ENCODE results near the gene PTPRS. TPM values are rescaled to one million over a fixed set of nuclear protein-coding genes. Genes with fewer than 3 reads are reported as not detected.

Gene PTPRS
- total RNA-seq, 4 donors from 2014 or later, result 52.8 to 304 (median 125) TPM

DNA sequence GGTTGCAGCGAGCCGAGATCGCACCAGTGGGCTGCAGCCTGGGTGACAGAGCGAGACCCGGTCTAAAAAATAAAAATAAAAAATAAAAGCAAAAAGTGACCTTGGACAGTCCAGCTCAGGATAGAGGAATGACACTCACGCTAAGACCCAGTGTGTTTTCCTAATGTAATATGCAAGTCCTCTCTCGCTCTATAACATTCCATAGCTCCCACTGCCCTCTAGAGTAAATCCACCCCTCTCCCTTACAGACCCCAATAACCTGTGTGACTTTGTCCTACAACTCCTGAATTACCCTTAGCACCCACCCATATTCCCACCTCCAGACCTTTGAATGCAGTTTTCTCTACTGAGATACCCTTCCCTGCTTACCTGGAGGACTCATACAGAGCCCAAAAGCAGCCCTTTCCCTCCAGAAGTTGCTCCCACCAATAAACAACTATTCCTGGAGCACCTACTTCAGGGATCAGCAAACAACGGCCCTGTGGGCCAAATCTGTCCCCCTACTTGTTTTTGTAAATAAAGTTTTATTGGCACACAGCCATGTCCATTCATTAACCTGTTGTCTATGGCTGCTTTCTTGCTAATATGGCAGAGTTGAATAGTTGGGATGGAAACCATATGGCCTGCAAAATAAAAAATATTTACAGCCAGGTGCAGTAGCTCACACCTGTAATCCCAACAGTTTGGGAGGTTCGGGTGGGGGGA, 39.8 kb upstream of the PTPRS start:
- Histone ChIP-seq H3K4me1 (no peaks in the 10 kb centered on the region), H3K9me3 (peaks cover 0 to 7% of the 10 kb centered on the region in 2 donors), H3K27me3 (no peaks in the 10 kb centered on the region), H3K4me3 (no peak overlapping the region), H3K27ac (no peak overlapping the region), H3K36me3 (no peaks in the 10 kb centered on the region)
- DNase-seq, result no peak
- intact Hi-C loops (cut with DNase I; ENCODE audit: low total_unique reads), result no loop called here
- TF ChIP-seq, protein P1, sequence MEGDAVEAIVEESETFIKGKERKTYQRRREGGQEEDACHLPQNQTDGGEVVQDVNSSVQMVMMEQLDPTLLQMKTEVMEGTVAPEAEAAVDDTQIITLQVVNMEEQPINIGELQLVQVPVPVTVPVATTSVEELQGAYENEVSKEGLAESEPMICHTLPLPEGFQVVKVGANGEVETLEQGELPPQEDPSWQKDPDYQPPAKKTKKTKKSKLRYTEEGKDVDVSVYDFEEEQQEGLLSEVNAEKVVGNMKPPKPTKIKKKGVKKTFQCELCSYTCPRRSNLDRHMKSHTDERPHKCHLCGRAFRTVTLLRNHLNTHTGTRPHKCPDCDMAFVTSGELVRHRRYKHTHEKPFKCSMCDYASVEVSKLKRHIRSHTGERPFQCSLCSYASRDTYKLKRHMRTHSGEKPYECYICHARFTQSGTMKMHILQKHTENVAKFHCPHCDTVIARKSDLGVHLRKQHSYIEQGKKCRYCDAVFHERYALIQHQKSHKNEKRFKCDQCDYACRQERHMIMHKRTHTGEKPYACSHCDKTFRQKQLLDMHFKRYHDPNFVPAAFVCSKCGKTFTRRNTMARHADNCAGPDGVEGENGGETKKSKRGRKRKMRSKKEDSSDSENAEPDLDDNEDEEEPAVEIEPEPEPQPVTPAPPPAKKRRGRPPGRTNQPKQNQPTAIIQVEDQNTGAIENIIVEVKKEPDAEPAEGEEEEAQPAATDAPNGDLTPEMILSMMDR (IDR thresholded peaks at IDR 0.05), result no peak
- no peak for TF ChIP-seq POLR2A (IDR thresholded peaks at IDR 0.05)

DNA sequence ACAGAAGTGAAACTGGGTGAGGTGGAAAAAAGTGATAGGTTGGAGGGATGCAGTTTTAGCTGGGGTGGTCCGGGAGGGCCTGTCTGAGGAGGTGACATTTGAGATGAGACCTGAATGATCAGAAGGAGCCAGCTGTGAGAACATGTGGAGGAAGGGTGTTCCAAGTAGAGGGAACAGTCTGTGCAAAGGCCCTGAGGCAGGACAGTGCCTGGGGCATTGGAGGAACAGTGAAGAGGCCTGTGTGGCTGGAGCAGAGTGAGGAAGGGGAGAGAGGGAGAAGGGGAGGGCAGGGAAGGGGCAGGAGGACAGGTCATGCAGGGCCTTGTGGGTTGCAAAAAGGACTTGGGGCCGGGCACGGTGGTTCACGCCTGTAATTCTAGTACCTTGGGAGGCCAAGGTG, 36.3 kb upstream of the PTPRS start:
- intact Hi-C loops (cut with DNase I; ENCODE audit: low total_unique reads), result no loop called here
- Histone ChIP-seq H3K27me3 (no peaks in the 10 kb centered on the region), H3K36me3 (no peaks in the 10 kb centered on the region), H3K4me1 (no peaks in the 10 kb centered on the region), H3K27ac (no peak overlapping the region), H3K4me3 (no peak overlapping the region), H3K9me3 (no peaks in the 10 kb centered on the region)
- TF ChIP-seq, protein P1 (IDR thresholded peaks at IDR 0.05), result no peak
- no peak for TF ChIP-seq POLR2A (IDR thresholded peaks at IDR 0.05)
- DNase-seq, result no peak

DNA sequence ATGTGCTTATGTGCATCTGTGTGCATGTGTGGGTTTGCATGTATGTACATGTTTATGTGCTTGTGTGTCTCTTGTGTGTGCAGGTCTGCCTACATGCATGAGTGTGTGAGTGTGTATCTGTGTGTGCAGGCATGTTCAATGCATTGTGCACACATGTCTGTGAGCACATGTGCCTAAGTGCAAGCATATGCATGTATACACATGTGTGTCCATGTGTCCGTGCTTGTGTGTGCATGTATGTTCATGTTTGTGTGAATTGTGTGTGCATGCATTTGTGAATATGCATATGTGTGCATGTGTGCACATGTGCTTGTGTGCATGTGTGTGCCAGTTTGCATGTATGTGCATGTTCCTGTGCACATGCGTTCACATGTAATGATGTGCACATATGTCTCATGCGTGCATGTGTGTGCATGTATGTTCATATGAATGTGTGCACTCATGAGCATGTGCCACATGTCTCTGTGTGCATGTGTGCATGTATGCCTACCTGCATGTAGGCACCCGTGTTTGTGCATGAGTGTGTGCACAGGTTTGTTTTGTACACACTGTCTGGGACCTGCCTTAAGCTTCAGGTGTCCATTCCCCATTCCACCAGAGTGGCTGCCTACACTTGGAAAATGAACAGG, 32.1 kb upstream of the PTPRS start:
- TF ChIP-seq POLR2A (IDR thresholded peaks at IDR 0.05), result no peak
- TF ChIP-seq, protein P1 (IDR thresholded peaks at IDR 0.05), result no peak
- Histone ChIP-seq H3K9me3 (no peaks in the 10 kb centered on the region), H3K27me3 (no peaks in the 10 kb centered on the region), H3K4me3 (no peak overlapping the region), H3K36me3 (no peaks in the 10 kb centered on the region), H3K4me1 (no peaks in the 10 kb centered on the region), H3K27ac (no peak overlapping the region)
- DNase-seq, result no peak
- intact Hi-C loops (cut with DNase I; ENCODE audit: low total_unique reads), result no loop called here

DNA sequence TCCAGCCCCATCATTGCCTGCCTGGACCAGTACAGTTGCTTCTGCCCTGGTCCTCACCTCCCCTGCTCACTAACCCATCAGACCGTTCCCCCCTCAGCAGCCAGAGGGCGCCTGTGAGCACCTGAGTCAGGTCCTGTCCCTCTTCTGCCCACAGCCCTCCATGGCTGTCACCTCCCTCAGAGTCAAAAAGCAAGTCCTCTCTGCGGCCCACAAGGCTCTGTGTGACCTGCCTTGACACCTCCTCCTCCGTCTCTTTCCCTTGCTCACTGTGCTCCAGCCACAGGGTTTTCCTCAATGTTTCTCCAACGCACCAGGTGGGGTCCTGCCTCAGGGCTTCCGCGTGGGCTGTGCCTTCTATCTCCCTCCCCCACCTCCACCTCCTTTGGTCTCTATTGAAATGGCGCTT, 29.4 kb upstream of the PTPRS start:
- Histone ChIP-seq H3K4me1 (no peaks in the 10 kb centered on the region), H3K36me3 (no peaks in the 10 kb centered on the region), H3K9me3 (no peaks in the 10 kb centered on the region), H3K4me3 (no peak overlapping the region), H3K27me3 (no peaks in the 10 kb centered on the region), H3K27ac (no peak overlapping the region)
- DNase-seq, result peak in 1 of 2 donors; percentile 17
- intact Hi-C loops (cut with DNase I; ENCODE audit: low total_unique reads), result no loop called here
- no peak for TF ChIP-seq POLR2A (IDR thresholded peaks at IDR 0.05)
- TF ChIP-seq, protein P1 (IDR thresholded peaks at IDR 0.05), result no peak

DNA sequence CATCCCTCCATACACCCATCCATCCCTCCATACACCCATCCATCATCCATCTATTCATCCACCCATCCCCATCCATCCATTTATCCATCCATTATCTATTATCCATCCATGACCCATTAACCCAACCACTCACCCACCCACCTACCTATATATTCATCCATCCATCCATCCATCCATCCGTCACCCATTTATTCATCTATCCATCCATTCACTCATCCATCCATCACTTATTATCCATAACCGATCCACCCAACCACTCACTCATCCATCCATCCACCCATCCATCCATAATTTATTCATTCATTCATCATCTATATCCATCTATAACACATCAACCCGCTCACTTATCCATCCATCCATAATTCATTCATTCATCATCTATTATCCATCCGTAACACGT, 28.7 kb upstream of the PTPRS start:
- no peaks in the 10 kb centered on the region for H3K27me3 ChIP-seq
- no peak for DNase-seq
- H3K9me3 ChIP-seq, result no peaks in the 10 kb centered on the region
- H3K4me1 ChIP-seq, result no peaks in the 10 kb centered on the region
- TF ChIP-seq, protein P1 (IDR thresholded peaks at IDR 0.05), result no peak
- TF ChIP-seq POLR2A (IDR thresholded peaks at IDR 0.05), result no peak
- H3K4me3 ChIP-seq, result no peak overlapping the region
- intact Hi-C loops (cut with DNase I; ENCODE audit: low total_unique reads), result no loop called here
- H3K36me3 ChIP-seq, result no peaks in the 10 kb centered on the region
- H3K27ac ChIP-seq, result no peak overlapping the region
